HEK293 (cell line): ENCODE measurements around the gene WARS2.

Experiments
- CTCF ChIA-PET: fragments of 350-600 bp; formaldehyde crosslinking; extraction: SDS; loops from one replicate; lab custom pipeline; 2021; ENCODE audit warnings: antibody characterized with exemption; lab: Yijun Ruan, JAX
- POLR2A ChIA-PET: fragments of 300-600 bp; formaldehyde crosslinking; extraction: SDS; loops from one replicate; lab custom pipeline; 2020; ENCODE audit warnings: antibody characterized with exemption, inconsistent platforms; lab: Yijun Ruan, JAX
- H3K27ac ChIP-seq: fragments of 200-500 bp; sonication (Bioruptor generic); 2 replicates; pipeline ENCODE4 v1.5.1; 2014; ENCODE audit warnings: low read depth, low read length, control low read depth, inconsistent platforms; ENCODE audit errors: extremely low read depth
- H3K36me3 ChIP-seq, 2 experiments: fragments of 200-500 bp in 1 of 2; sonication (Bioruptor generic) in 1 of 2; 1 replicate in 1 of 2; 2 replicates in 1 of 2; pipeline ENCODE4 v1.5.1; 2014 to 2017; ENCODE audit warnings: inconsistent platforms in 2 of 2, low read length in 2 of 2; ENCODE audit not compliant: control insufficient read depth in 2 of 2, insufficient read depth in 1 of 2
- H3K4me1 ChIP-seq: fragments of 200-500 bp; sonication (Bioruptor generic); 2 replicates; pipeline ENCODE4 v1.5.1; 2014; ENCODE audit warnings: mild to moderate bottlenecking, low read length, inconsistent platforms; ENCODE audit not compliant: control insufficient read depth, insufficient read depth
- H3K4me3 ChIP-seq: 2 replicates; pipeline ENCODE4 v1.5.1; 2011; ENCODE audit warnings: low read depth, mild to moderate bottlenecking, control low read depth, low read length, moderate library complexity
- H3K9me3 ChIP-seq: fragments of 200-500 bp; sonication (Bioruptor generic); 2 replicates; pipeline ENCODE4 v1.5.1; 2014; ENCODE audit warnings: low read depth, low read length, inconsistent platforms; ENCODE audit not compliant: control insufficient read depth, insufficient read depth
- FEZF1 ChIP-seq: fragments of 450-650 bp; formaldehyde crosslinking; IDR thresholded peaks from 2 replicates; pipeline ENCODE4 v1.5.1; 2016; ENCODE audit warnings: missing biosample characterization, missing genetic modification characterization
- SCRT1 ChIP-seq: fragments of 450-650 bp; formaldehyde crosslinking; IDR thresholded peaks from 2 replicates; pipeline ENCODE4 v1.5.1; 2016; ENCODE audit warnings: missing biosample characterization, missing genetic modification characterization, borderline replicate concordance
- SCRT2 ChIP-seq: fragments of 450-650 bp; formaldehyde crosslinking; IDR thresholded peaks from 2 replicates; pipeline ENCODE4 v1.5.1; 2016; ENCODE audit warnings: missing biosample characterization, missing genetic modification characterization
- SP3 ChIP-seq: fragments of 450-650 bp; formaldehyde crosslinking; IDR thresholded peaks from 2 replicates; pipeline ENCODE4 v1.5.1; 2016; ENCODE audit warnings: missing biosample characterization, missing genetic modification characterization
- ZNF10 ChIP-seq: fragments of 450-650 bp; formaldehyde crosslinking; IDR thresholded peaks from 2 replicates; pipeline ENCODE4 v1.5.1; 2017; ENCODE audit warnings: missing biosample characterization, missing genetic modification characterization
- ZNF157 ChIP-seq: fragments of 450-650 bp; formaldehyde crosslinking; IDR thresholded peaks from 2 replicates; pipeline ENCODE4 v1.5.1; 2016; ENCODE audit warnings: missing biosample characterization, missing genetic modification characterization
- ZNF529 ChIP-seq: fragments of 450-650 bp; formaldehyde crosslinking; IDR thresholded peaks from 2 replicates; pipeline ENCODE4 v1.5.1; 2017; ENCODE audit warnings: missing genetic modification characterization, missing biosample characterization; ENCODE audit not compliant: insufficient replicate concordance
- ZNF626 ChIP-seq: fragments of 450-650 bp; sonication (Bioruptor Pico); formaldehyde crosslinking; IDR thresholded peaks from 2 replicates; pipeline ENCODE4 v1.5.1; 2018; ENCODE audit warnings: missing biosample characterization, missing genetic modification characterization, inconsistent platforms
- ZNF658 ChIP-seq: fragments of 450-650 bp; formaldehyde crosslinking; IDR thresholded peaks from 2 replicates; pipeline ENCODE4; 2016; ENCODE audit warnings: missing biosample characterization, missing genetic modification characterization
- ZNF777 ChIP-seq: fragments of 450-650 bp; formaldehyde crosslinking; IDR thresholded peaks from 2 replicates; pipeline ENCODE4 v1.5.1; 2017; ENCODE audit warnings: missing biosample characterization, missing genetic modification characterization, borderline replicate concordance
- ZNF837 ChIP-seq: fragments of 450-650 bp; formaldehyde crosslinking; IDR thresholded peaks from 2 replicates; pipeline ENCODE4 v1.5.1; 2016; ENCODE audit warnings: missing biosample characterization, missing genetic modification characterization
- TF ChIP-seq, protein P1 (sequence below): fragments of 450-650 bp; formaldehyde crosslinking; IDR thresholded peaks from 2 replicates; pipeline ENCODE4 v1.5.1; 2017; ENCODE audit warnings: missing biosample characterization, missing genetic modification characterization
- TF ChIP-seq, protein P2 (sequence below): fragments of 450-650 bp; formaldehyde crosslinking; IDR thresholded peaks from 2 replicates; pipeline ENCODE4 v1.5.1; 2016; ENCODE audit warnings: missing biosample characterization, missing genetic modification characterization
- TF ChIP-seq, protein P3 (sequence below): fragments of 450-650 bp; formaldehyde crosslinking; IDR thresholded peaks from 2 replicates; pipeline ENCODE4 v1.5.1; 2016; ENCODE audit warnings: missing biosample characterization, missing genetic modification characterization
- TF ChIP-seq, protein P4 (sequence below): fragments of 450-650 bp; formaldehyde crosslinking; IDR thresholded peaks from 2 replicates; pipeline ENCODE4 v1.5.1; 2017; ENCODE audit warnings: missing biosample characterization, mild to moderate bottlenecking, missing genetic modification characterization, moderate library complexity
- TF ChIP-seq, protein P5 (sequence below): fragments of 450-650 bp; formaldehyde crosslinking; IDR thresholded peaks from 2 replicates; pipeline ENCODE4 v1.5.1; 2016; ENCODE audit warnings: missing biosample characterization, missing genetic modification characterization

Gene WARS2

DNA sequence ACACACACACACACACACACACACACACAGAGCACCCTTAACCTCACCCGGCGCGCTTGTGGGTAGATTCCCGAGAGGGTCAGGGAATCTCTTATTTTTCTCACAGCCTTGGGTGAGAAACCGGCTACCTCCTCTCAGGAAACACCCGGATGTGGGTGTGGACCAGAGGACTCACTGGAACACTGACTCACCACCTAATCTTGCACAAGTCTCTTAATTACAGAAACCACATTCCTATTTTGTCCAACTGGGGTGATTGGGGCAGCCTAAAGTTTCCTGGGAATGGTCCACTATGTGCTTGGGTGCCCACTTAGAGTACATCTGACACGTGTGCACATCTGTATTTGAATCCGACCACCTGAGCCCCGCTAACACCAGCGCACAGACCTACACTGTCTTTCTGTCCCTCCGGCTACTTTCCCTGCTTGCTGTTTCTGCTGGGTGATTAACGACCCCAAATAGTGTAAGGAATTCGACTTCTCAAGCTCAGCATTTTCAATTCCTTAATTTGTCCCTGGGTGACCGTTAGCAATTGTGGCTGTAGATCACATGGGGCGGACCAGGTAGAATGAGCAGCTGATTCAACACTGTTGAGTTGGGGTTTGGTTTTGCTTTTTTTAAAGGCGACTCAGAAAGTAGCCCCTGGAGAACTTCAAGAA is 138.3 kb downstream of the WARS2 start (continued):
- TF ChIP-seq, protein P1, sequence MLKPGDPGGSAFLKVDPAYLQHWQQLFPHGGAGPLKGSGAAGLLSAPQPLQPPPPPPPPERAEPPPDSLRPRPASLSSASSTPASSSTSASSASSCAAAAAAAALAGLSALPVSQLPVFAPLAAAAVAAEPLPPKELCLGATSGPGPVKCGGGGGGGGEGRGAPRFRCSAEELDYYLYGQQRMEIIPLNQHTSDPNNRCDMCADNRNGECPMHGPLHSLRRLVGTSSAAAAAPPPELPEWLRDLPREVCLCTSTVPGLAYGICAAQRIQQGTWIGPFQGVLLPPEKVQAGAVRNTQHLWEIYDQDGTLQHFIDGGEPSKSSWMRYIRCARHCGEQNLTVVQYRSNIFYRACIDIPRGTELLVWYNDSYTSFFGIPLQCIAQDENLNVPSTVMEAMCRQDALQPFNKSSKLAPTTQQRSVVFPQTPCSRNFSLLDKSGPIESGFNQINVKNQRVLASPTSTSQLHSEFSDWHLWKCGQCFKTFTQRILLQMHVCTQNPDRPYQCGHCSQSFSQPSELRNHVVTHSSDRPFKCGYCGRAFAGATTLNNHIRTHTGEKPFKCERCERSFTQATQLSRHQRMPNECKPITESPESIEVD (tag by site-specific recombination): no peak
- no peak for TF ChIP-seq ZNF529 (tag by site-specific recombination)

DNA sequence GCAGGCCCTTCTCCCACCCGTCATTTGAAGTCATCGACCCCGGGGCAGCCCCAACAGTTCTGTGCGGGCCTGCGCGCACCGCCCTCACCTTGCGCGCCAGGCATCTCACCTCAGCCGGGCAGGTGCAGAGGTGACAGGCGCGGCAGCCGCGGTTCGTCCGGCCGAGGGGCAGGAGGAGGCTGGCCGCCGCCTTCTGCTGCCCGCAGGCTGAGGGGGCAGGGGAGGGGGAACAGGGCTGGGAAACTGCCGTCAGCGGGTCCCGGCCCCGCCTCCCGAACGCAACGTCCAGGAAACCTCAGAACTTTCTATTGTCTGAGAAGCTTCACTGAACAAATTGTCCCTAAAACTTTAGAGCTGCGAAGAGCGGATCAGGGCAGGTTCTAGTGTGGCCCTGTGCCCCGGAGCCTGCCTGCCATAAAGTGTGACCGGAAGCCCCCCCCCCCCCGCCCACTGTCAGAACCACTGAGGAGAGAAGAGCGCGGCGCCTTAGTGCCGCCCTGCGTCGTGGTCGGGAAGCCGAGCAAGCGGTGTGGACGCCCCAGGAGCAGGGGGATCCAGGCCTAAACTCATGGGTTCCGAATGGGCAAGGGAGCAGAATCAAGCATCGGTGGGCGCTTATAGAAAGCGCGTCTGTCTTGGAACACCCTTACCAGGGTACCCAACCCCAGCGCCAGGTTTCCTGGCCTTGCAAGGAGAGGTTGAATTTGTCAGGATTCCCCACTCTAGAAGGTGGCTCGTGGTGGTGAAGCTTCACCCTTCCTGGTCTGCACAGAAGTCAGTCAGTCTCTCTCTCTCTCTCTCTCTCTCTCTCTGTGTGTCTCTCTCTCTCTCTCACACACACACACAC is 139.0 kb downstream of the WARS2 start:
- Histone ChIP-seq H3K4me3 (no peak overlapping the region), H3K36me3 (no peaks in the 10 kb centered on the region), H3K4me1 (no peaks in the 10 kb centered on the region), H3K27ac (no peak overlapping the region), H3K9me3 (no peaks in the 10 kb centered on the region)
- CTCF ChIA-PET: interaction anchor here (1.7 kb wide), 1 partner anchor 273 kb away, joined by 6 read pairs; no protein-coding TSS in a partner anchor
- TF ChIP-seq SCRT2 (no peak), ZNF626 (tag by site-specific recombination) (no peak), ZNF10 (tag by site-specific recombination) (no peak), FEZF1 (tag by site-specific recombination) (no peak), ZNF157 (tag by site-specific recombination) (no peak), ZNF777 (tag by site-specific recombination) (no peak), ZNF658 (tag by site-specific recombination) (no peak), SP3 (no peak), SCRT1 (tag by site-specific recombination) (no peak), ZNF837 (no peak)
- TF ChIP-seq, protein P2, sequence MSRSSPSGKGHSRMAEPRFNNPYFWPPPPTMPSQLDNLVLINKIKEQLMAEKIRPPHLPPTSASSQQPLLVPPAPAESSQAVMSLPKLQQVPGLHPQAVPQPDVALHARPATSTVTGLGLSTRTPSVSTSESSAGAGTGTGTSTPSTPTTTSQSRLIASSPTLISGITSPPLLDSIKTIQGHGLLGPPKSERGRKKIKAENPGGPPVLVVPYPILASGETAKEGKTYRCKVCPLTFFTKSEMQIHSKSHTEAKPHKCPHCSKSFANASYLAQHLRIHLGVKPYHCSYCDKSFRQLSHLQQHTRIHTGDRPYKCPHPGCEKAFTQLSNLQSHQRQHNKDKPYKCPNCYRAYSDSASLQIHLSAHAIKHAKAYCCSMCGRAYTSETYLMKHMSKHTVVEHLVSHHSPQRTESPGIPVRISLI (tag by site-specific recombination): no peak
- TF ChIP-seq, protein P3, sequence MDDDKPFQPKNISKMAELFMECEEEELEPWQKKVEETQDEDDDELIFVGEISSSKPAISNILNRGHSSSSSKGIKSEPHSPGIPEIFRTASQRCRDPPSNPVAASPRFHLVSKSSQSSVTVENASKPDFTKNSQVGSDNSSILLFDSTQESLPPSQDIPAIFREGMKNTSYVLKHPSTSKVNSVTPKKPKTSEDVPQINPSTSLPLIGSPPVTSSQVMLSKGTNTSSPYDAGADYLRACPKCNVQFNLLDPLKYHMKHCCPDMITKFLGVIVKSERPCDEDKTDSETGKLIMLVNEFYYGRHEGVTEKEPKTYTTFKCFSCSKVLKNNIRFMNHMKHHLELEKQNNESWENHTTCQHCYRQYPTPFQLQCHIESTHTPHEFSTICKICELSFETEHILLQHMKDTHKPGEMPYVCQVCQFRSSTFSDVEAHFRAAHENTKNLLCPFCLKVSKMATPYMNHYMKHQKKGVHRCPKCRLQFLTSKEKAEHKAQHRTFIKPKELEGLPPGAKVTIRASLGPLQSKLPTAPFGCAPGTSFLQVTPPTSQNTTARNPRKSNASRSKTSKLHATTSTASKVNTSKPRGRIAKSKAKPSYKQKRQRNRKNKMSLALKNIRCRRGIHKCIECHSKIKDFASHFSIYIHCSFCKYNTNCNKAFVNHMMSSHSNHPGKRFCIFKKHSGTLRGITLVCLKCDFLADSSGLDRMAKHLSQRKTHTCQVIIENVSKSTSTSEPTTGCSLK: no peak
- TF ChIP-seq, protein P4, sequence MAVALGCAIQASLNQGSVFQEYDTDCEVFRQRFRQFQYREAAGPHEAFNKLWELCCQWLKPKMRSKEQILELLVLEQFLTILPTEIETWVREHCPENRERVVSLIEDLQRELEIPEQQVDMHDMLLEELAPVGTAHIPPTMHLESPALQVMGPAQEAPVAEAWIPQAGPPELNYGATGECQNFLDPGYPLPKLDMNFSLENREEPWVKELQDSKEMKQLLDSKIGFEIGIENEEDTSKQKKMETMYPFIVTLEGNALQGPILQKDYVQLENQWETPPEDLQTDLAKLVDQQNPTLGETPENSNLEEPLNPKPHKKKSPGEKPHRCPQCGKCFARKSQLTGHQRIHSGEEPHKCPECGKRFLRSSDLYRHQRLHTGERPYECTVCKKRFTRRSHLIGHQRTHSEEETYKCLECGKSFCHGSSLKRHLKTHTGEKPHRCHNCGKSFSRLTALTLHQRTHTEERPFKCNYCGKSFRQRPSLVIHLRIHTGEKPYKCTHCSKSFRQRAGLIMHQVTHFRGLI: no peak
- TF ChIP-seq, protein P5, sequence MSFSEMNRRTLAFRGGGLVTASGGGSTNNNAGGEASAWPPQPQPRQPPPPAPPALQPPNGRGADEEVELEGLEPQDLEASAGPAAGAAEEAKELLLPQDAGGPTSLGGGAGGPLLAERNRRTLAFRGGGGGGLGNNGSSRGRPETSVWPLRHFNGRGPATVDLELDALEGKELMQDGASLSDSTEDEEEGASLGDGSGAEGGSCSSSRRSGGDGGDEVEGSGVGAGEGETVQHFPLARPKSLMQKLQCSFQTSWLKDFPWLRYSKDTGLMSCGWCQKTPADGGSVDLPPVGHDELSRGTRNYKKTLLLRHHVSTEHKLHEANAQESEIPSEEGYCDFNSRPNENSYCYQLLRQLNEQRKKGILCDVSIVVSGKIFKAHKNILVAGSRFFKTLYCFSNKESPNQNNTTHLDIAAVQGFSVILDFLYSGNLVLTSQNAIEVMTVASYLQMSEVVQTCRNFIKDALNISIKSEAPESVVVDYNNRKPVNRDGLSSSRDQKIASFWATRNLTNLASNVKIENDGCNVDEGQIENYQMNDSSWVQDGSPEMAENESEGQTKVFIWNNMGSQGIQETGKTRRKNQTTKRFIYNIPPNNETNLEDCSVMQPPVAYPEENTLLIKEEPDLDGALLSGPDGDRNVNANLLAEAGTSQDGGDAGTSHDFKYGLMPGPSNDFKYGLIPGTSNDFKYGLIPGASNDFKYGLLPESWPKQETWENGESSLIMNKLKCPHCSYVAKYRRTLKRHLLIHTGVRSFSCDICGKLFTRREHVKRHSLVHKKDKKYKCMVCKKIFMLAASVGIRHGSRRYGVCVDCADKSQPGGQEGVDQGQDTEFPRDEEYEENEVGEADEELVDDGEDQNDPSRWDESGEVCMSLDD (tag by site-specific recombination): no peak
- POLR2A ChIA-PET: no interaction called here
